ENCODE data around the gene TSC1. TPM values are rescaled to one million over a fixed set of nuclear protein-coding genes. Genes with fewer than 3 reads are reported as not detected.

Gene TSC1
- total and polyA plus RNA-seq, 10 of the 15 experiments (the other 5 are each of a cell fraction or from before 2014, with no cell fraction given) = 4.0 to 48.0 (median 14.9) TPM

DNA sequence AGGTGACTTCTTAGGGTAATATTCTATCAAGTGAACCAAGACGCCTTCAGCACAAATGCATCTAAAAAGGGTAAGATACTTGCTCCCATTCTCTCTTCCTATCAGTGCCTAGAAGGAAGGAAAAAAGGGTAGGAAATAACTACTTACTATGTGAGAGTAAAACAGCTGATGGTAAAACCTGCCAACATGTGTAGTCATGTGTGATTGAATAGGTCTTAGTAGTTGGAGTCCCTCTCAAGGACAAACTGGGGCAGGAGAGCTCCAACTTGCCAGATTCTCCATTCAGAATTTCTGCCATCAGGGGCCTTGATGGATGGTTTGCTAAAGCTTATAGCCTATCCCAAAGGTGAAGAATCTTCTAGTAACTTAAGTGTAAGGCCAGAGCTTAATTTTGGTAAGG is 5.2 kb downstream of the TSC1 start:
- SMC1A ChIA-PET (ENCODE audit: uncharacterized antibody, unreplicated experiment) = interaction anchor here (1.2 kb wide), 1 partner anchor 83 kb away, joined by 3 read pairs; no protein-coding TSS in a partner anchor
- Histone ChIP-seq H4K20me1 (ENCODE audit: control insufficient read depth, insufficient read depth) (no peaks in the 10 kb centered on the region), H3K4me1 (ENCODE audit: control insufficient read depth, insufficient read depth, low read length) (peaks cover 10% of the 10 kb centered on the region), H3K9ac (ENCODE audit: control insufficient read depth, insufficient read depth, low read length) (no peak overlapping the region), H3K27ac (ENCODE audit: control insufficient read depth, insufficient read depth) (no peak overlapping the region), H3K4me3 (no peak overlapping the region), H2AFZ (ENCODE audit: control insufficient read depth, low read depth, low read length) (no peak overlapping the region), H3K27me3 (replicated peaks in 1 of 2; ENCODE audit: control insufficient read depth in 2 of 2, insufficient read depth in 2 of 2, low read length in 1 of 2) (no peaks in the 10 kb centered on the region), H3K9me3 (replicated peaks; ENCODE audit: control insufficient read depth, insufficient read depth, low read length) (no peaks in the 10 kb centered on the region), H3K4me2 (ENCODE audit: control insufficient read depth, insufficient read depth) (no peak overlapping the region), H3K79me2 (ENCODE audit: control insufficient read depth, insufficient read depth, low read length) (peaks cover 21% of the 10 kb centered on the region), H3K36me3 (ENCODE audit: control insufficient read depth in 2 of 2, insufficient read depth in 2 of 2, low read length in 1 of 2) (peaks cover 0 to 6% of the 10 kb centered on the region in 2 experiments; a peak in 1 of 4 replicates)
- RAD21 ChIA-PET (ENCODE audit: unreplicated experiment) = no interaction called here
- 100% methylated on average over 1 of the region's 1 CpG for WGBS (ENCODE audit: insufficient coverage, insufficient replicate concordance, low lambda C conversion rate, missing lambda C conversion rate)
- POLR2A ChIA-PET = no interaction called here
- CTCF ChIA-PET = interaction anchor here (0.9 kb wide), 1 partner anchor 38 kb away, joined by 3 read pairs; no protein-coding TSS in a partner anchor
- BruUV-seq (replicated peaks) = no TSS peak
- TF ChIP-seq, protein P1, sequence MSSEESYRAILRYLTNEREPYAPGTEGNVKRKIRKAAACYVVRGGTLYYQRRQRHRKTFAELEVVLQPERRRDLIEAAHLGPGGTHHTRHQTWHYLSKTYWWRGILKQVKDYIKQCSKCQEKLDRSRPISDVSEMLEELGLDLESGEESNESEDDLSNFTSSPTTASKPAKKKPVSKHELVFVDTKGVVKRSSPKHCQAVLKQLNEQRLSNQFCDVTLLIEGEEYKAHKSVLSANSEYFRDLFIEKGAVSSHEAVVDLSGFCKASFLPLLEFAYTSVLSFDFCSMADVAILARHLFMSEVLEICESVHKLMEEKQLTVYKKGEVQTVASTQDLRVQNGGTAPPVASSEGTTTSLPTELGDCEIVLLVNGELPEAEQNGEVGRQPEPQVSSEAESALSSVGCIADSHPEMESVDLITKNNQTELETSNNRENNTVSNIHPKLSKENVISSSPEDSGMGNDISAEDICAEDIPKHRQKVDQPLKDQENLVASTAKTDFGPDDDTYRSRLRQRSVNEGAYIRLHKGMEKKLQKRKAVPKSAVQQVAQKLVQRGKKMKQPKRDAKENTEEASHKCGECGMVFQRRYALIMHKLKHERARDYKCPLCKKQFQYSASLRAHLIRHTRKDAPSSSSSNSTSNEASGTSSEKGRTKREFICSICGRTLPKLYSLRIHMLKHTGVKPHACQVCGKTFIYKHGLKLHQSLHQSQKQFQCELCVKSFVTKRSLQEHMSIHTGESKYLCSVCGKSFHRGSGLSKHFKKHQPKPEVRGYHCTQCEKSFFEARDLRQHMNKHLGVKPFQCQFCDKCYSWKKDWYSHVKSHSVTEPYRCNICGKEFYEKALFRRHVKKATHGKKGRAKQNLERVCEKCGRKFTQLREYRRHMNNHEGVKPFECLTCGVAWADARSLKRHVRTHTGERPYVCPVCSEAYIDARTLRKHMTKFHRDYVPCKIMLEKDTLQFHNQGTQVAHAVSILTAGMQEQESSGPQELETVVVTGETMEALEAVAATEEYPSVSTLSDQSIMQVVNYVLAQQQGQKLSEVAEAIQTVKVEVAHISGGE (CRISPR knock-in tag; IDR thresholded peaks at IDR 0.05) = no peak
- no peak for TF ChIP-seq WRNIP1 (IDR thresholded peaks at IDR 0.05; ENCODE audit: borderline replicate concordance, low read depth, low read length)
- no peak for TF ChIP-seq STAT3 (IDR thresholded peaks at IDR 0.05; ENCODE audit: low read depth, low read length)
- TF ChIP-seq RAD21 (IDR thresholded peaks at IDR 0.05; ENCODE audit: insufficient read depth, low read depth, low read length) = no peak
- no peak for TF ChIP-seq RCOR1 (conservative IDR thresholded peaks at IDR 0.05; ENCODE audit: low read depth, low read length)
- TF ChIP-seq EED (IDR thresholded peaks at IDR 0.05; ENCODE audit: low read depth) = no peak
- TF ChIP-seq SIX5 (IDR thresholded peaks at IDR 0.05; ENCODE audit: low read depth, low read length, severe bottlenecking) = no peak
- in situ Hi-C loops (cut with MboI) (no loop called here), intact Hi-C loops (cut with micrococcal nuclease; ENCODE audit: unreplicated experiment) (no loop called here)
- ATAC-seq (no peak), DNase-seq (ENCODE audit: low read depth, low spot score) (no peak), FAIRE-seq (no peak)
